H9 (cell line): ENCODE data around the gene BCL11B. TPM values are rescaled to one million over a fixed set of nuclear protein-coding genes. Genes with fewer than 3 reads are reported as not detected.

Experiments
- DNase-seq: peaks from one replicate; pipeline ENCODE4 v3.0.0-alpha.2; 2017
- H2AFZ ChIP-seq: one replicate; pipeline ENCODE4 v1.6.1; 2013; ENCODE audit warnings: mild to moderate bottlenecking, low read length, control low read depth, moderate library complexity
- H2AK5ac ChIP-seq: 2 replicates; pipeline ENCODE4 v1.6.1; 2013; ENCODE audit warnings: low read length, control low read depth, mixed read lengths; ENCODE audit not compliant: insufficient read length
- H2BK120ac ChIP-seq: one replicate; pipeline ENCODE4 v1.6.1; 2013; ENCODE audit warnings: low read depth, mild to moderate bottlenecking, low read length, control low read depth, inconsistent platforms; ENCODE audit not compliant: poor library complexity, severe bottlenecking
- H2BK12ac ChIP-seq: 2 replicates; pipeline ENCODE4 v1.6.1; 2013; ENCODE audit warnings: low read length, control low read depth, mixed read lengths, low read depth; ENCODE audit not compliant: insufficient read length
- H2BK15ac ChIP-seq: 2 replicates; pipeline ENCODE4 v1.6.1; 2013; ENCODE audit warnings: low read depth, low read length, control low read depth
- H2BK20ac ChIP-seq: one replicate; pipeline ENCODE4 v1.6.1; 2013; ENCODE audit warnings: low read depth, mild to moderate bottlenecking, low read length, control low read depth, inconsistent platforms; ENCODE audit not compliant: poor library complexity, severe bottlenecking
- H2BK5ac ChIP-seq: 2 replicates; pipeline ENCODE4 v1.6.1; 2013; ENCODE audit warnings: low read length, control low read depth, mixed read lengths; ENCODE audit not compliant: insufficient read length
- H3K14ac ChIP-seq: 2 replicates; pipeline ENCODE4 v1.6.1; 2013; ENCODE audit warnings: low read length, control low read depth; ENCODE audit not compliant: insufficient read depth
- H3K18ac ChIP-seq: 2 replicates; pipeline ENCODE4 v1.6.1; 2013; ENCODE audit warnings: low read depth, mild to moderate bottlenecking, mixed read lengths, low read length, control low read depth; ENCODE audit not compliant: insufficient read length
- H3K23ac ChIP-seq: 2 replicates; pipeline ENCODE4 v1.6.1; 2013; ENCODE audit warnings: low read length, control low read depth, mixed read lengths, low read depth; ENCODE audit not compliant: insufficient read length
- H3K23me2 ChIP-seq: 2 replicates; pipeline ENCODE4 v1.6.1; 2013; ENCODE audit warnings: low read depth, mild to moderate bottlenecking, mixed read lengths, low read length, control low read depth; ENCODE audit not compliant: insufficient read length, poor library complexity, severe bottlenecking
- H3K27ac ChIP-seq: 2 replicates; pipeline ENCODE4 v1.5.1; 2013; ENCODE audit warnings: low read length, control low read depth, mixed read lengths, low read depth; ENCODE audit not compliant: insufficient read length
- H3K27me3 ChIP-seq: 2 replicates; pipeline ENCODE4 v1.6.1; 2013; ENCODE audit warnings: low read length, control low read depth, inconsistent platforms; ENCODE audit not compliant: insufficient read depth
- H3K4ac ChIP-seq: 2 replicates; pipeline ENCODE4 v1.6.1; 2013; ENCODE audit warnings: low read depth, mild to moderate bottlenecking, control low read depth, inconsistent platforms, low read length, moderate library complexity
- H3K4me1 ChIP-seq: 2 replicates; pipeline ENCODE4 v1.6.1; 2013; ENCODE audit warnings: low read length, control low read depth, inconsistent platforms; ENCODE audit not compliant: insufficient read depth
- H3K4me2 ChIP-seq: 2 replicates; pipeline ENCODE4 v1.6.1; 2013; ENCODE audit warnings: low read length, control low read depth, mixed read lengths; ENCODE audit not compliant: insufficient read length, insufficient read depth
- H3K56ac ChIP-seq: 2 replicates; pipeline ENCODE4 v1.6.1; 2013; ENCODE audit warnings: low read depth, mild to moderate bottlenecking, mixed read lengths, low read length, control low read depth; ENCODE audit not compliant: insufficient read length
- H3K79me1 ChIP-seq: 2 replicates; pipeline ENCODE4 v1.6.1; 2013; ENCODE audit warnings: low read depth, mild to moderate bottlenecking, moderate library complexity, low read length, control low read depth, inconsistent platforms; ENCODE audit not compliant: insufficient read depth, poor library complexity, severe bottlenecking
- H3K79me2 ChIP-seq: 2 replicates; pipeline ENCODE4 v1.6.1; 2013; ENCODE audit warnings: low read length, control low read depth, inconsistent platforms; ENCODE audit not compliant: insufficient read depth
- H3K9ac ChIP-seq: 2 replicates; pipeline ENCODE4 v1.6.1; 2013; ENCODE audit warnings: low read length, control low read depth, mixed read lengths; ENCODE audit not compliant: insufficient read length; ENCODE audit errors: extremely low read depth
- H3K9me3 ChIP-seq: one replicate; pipeline ENCODE4 v1.6.1; 2013; ENCODE audit warnings: low read depth, low read length, inconsistent platforms; ENCODE audit not compliant: control insufficient read depth
- H3T11ph ChIP-seq: one replicate; pipeline ENCODE4 v1.6.1; 2013; ENCODE audit warnings: mild to moderate bottlenecking, low read length, control low read depth, inconsistent platforms
- H4K20me1 ChIP-seq: one replicate; pipeline ENCODE4 v1.6.1; 2013; ENCODE audit not compliant: control insufficient read depth, insufficient read length, insufficient read depth
- H4K5ac ChIP-seq: 2 replicates; pipeline ENCODE4 v1.6.1; 2013; ENCODE audit warnings: low read depth, mild to moderate bottlenecking, mixed read lengths, low read length, control low read depth; ENCODE audit not compliant: insufficient read length
- H4K8ac ChIP-seq: replicated peaks from 2 replicates; pipeline ENCODE4 v1.6.1; 2013; ENCODE audit warnings: low read length, control low read depth, mixed read lengths, low read depth; ENCODE audit not compliant: insufficient read length
- H4K91ac ChIP-seq: 2 replicates; pipeline ENCODE4 v1.6.1; 2013; ENCODE audit warnings: low read depth, mild to moderate bottlenecking, moderate library complexity, mixed read lengths, low read length, control low read depth; ENCODE audit not compliant: insufficient read length
- H3K27ac Mint-ChIP-seq, 3 experiments: 2 replicates in 2 of 3; 3 replicates in 1 of 3; pipeline ENCODE4 v1.8.0; 2020 to 2021; ENCODE audit warnings: mixed read lengths in 3 of 3, mild to moderate bottlenecking in 1 of 3, moderate library complexity in 1 of 3
- H3K27me3 Mint-ChIP-seq: 2 replicates; pipeline ENCODE4 v1.8.0; 2021; ENCODE audit warnings: low read depth, mild to moderate bottlenecking, moderate library complexity, mixed read lengths
- H3K36me3 Mint-ChIP-seq, 3 experiments: 2 replicates in 2 of 3; 3 replicates in 1 of 3; pipeline ENCODE4 v1.8.0; 2020 to 2021; ENCODE audit warnings: low read depth in 3 of 3, mixed read lengths in 3 of 3; ENCODE audit not compliant: insufficient read depth in 1 of 3
- H3K4me1 Mint-ChIP-seq, 2 experiments: 2 replicates each; pipeline ENCODE4 v1.8.0; 2020; ENCODE audit warnings: mixed read lengths in 2 of 2
- H3K4me3 Mint-ChIP-seq, 2 experiments: 2 replicates in 1 of 2; 3 replicates in 1 of 2; pipeline ENCODE4 v1.8.0; 2020 to 2021; ENCODE audit warnings: mild to moderate bottlenecking in 2 of 2, mixed read lengths in 2 of 2, moderate library complexity in 1 of 2
- H3K9me3 Mint-ChIP-seq, 2 experiments: 2 replicates in 1 of 2; 3 replicates in 1 of 2; pipeline ENCODE4 v1.8.0; 2020; ENCODE audit warnings: mild to moderate bottlenecking in 2 of 2, mixed read lengths in 2 of 2, moderate library complexity in 1 of 2
- CTCF ChIP-seq: fragments of 200-600 bp; sonication (generic); conservative IDR thresholded peaks from 3 replicates; pipeline ENCODE4 v1.8.0; 2021; ENCODE audit warnings: antibody characterized with exemption, mild to moderate bottlenecking
- WGBS: extraction: QIAGEN DNeasy Blood & Tissue Kit; methylation state at CpG from one replicate; pipeline ENCODE4 v1.1.7; 2013; ENCODE audit warnings: missing lambda C conversion rate, low lambda C conversion rate, mixed read lengths; ENCODE audit not compliant: insufficient read length; ENCODE audit errors: extremely low coverage; 5-methylcytosine and 5-hydroxymethylcytosine counted together
- total RNA-seq: library from RNA; stranded (reverse); gene quantifications from 2 replicates; pipeline ENCODE4 v1.2.1, GENCODE V29; 2021

The BCL11B gene
- total RNA-seq, 1 experiment from 2014 or later = 4.9 TPM

- H2AK5ac ChIP-seq = no peak overlapping the region
- no peak overlapping the region for H3K27ac ChIP-seq
- no peak overlapping the region for H2BK12ac ChIP-seq
- no CpG with 5 or more reads among the region's 10 CpGs for WGBS
- Mint-ChIP-seq H3K27me3 (peaks cover 1% of the 10 kb centered on the region), H3K27ac (peak overlapping the region in 2 of 3 experiments; percentile 65 to 74; a peak in 2 of 7 replicates), H3K4me3 (peak overlapping the region in 1 of 2 experiments; percentile 11; a peak in 2 of 5 replicates), H3K9me3 (no peaks in the 10 kb centered on the region; a peak in 1 of 5 replicates), H3K4me1 (peaks cover 71 to 80% of the 10 kb centered on the region in 2 experiments), H3K36me3 (no peaks in the 10 kb centered on the region)
- no peak overlapping the region for H3K56ac ChIP-seq
- no peaks in the 10 kb centered on the region for H3K9me3 ChIP-seq
- TF ChIP-seq CTCF = no peak
- H3K14ac ChIP-seq = no peak overlapping the region; the same call in 1 of the 2 replicates
- H2BK120ac ChIP-seq = no peak overlapping the region
- H2AFZ ChIP-seq = no peak overlapping the region
- H3K4me1 ChIP-seq = peaks cover 31% of the 10 kb centered on the region
- no peak for DNase-seq
- no peak overlapping the region for H3K18ac ChIP-seq
- no peak overlapping the region for H4K91ac ChIP-seq
- no peak overlapping the region for H2BK15ac ChIP-seq
- no peak overlapping the region for H2BK20ac ChIP-seq
- H4K5ac ChIP-seq = no peak overlapping the region
- no peak overlapping the region for H3T11ph ChIP-seq
- no peak overlapping the region for H4K8ac ChIP-seq
- H3K23ac ChIP-seq = no peak overlapping the region
- H3K9ac ChIP-seq = no peak overlapping the region
- no peak overlapping the region for H3K4me2 ChIP-seq
- H3K23me2 ChIP-seq = peaks cover 22% of the 10 kb centered on the region
- H4K20me1 ChIP-seq = no peaks in the 10 kb centered on the region
- no peaks in the 10 kb centered on the region; the same call in 1 of the 2 replicates for H3K79me2 ChIP-seq
- H3K4ac ChIP-seq = no peak overlapping the region
- no peak overlapping the region for H2BK5ac ChIP-seq
- no peaks in the 10 kb centered on the region for H3K79me1 ChIP-seq
- no peaks in the 10 kb centered on the region for H3K27me3 ChIP-seq
These were observed 28.9 kb downstream of the BCL11B start for GRCh38 chr14:99242816-99243721.
